Endodermal cell (in vitro differentiated cells): Measurements from ENCODE around the gene CNTLN. TPM values are rescaled to one million over a fixed set of nuclear protein-coding genes. Genes with fewer than 3 reads are reported as not detected.
"Not testable (repeated sequence)": the region's sequence is repeated elsewhere in the genome, so short reads cannot be mapped to it uniquely, and the experiment has no call there.

Experiments
- DNase-seq: peaks from one replicate; pipeline ENCODE4 v3.0.0-alpha.2; 2017
- H3K27ac ChIP-seq: 2 replicates; pipeline ENCODE4 v1.5.1; 2013; ENCODE audit warnings: mild to moderate bottlenecking, low read depth, low read length, moderate library complexity
- H3K27me3 ChIP-seq: 2 replicates; pipeline ENCODE4 v1.6.1; 2013; ENCODE audit warnings: mild to moderate bottlenecking, low read length, moderate library complexity; ENCODE audit not compliant: insufficient read depth, control insufficient read depth, poor library complexity, severe bottlenecking
- H3K36me3 ChIP-seq: 2 replicates; pipeline ENCODE4 v1.7.0; 2013; ENCODE audit warnings: mild to moderate bottlenecking, low read length, moderate library complexity; ENCODE audit not compliant: control insufficient read depth, insufficient read depth
- H3K4me1 ChIP-seq: one replicate; pipeline ENCODE4 v1.7.0; 2013; ENCODE audit warnings: low read length; ENCODE audit not compliant: control insufficient read depth, insufficient read depth
- H3K4me3 ChIP-seq: 2 replicates; pipeline ENCODE4 v1.5.1; 2013; ENCODE audit warnings: mild to moderate bottlenecking, low read length, moderate library complexity
- H3K9ac ChIP-seq: 2 replicates; pipeline ENCODE4 v1.6.1; 2013; ENCODE audit warnings: mild to moderate bottlenecking, low read length, moderate library complexity; ENCODE audit not compliant: poor library complexity, severe bottlenecking; ENCODE audit errors: extremely low read depth
- H3K9me3 ChIP-seq: 2 replicates; pipeline ENCODE4 v1.6.1; 2013; ENCODE audit warnings: mild to moderate bottlenecking, low read length, moderate library complexity; ENCODE audit not compliant: control insufficient read depth
- H3K27ac Mint-ChIP-seq: 2 replicates; pipeline ENCODE4 v1.8.0; 2020; ENCODE audit warnings: mixed read lengths
- H3K27me3 Mint-ChIP-seq: 2 replicates; pipeline ENCODE4 v1.8.0; 2021; ENCODE audit warnings: mild to moderate bottlenecking, mixed read lengths; ENCODE audit not compliant: insufficient read depth
- H3K36me3 Mint-ChIP-seq: 2 replicates; pipeline ENCODE4 v1.8.0; 2020; ENCODE audit warnings: low read depth, mixed read lengths
- H3K4me1 Mint-ChIP-seq: 2 replicates; pipeline ENCODE4 v1.8.0; 2020; ENCODE audit warnings: mixed read lengths
- H3K4me3 Mint-ChIP-seq: 2 replicates; pipeline ENCODE4 v1.8.0; 2020; ENCODE audit warnings: mild to moderate bottlenecking, moderate library complexity, mixed read lengths
- H3K9me3 Mint-ChIP-seq: 2 replicates; pipeline ENCODE4 v1.8.0; 2020; ENCODE audit warnings: mild to moderate bottlenecking, mixed read lengths
- WGBS, 2 experiments: methylation state at CpG; one replicate each; pipeline versions ENCODE4 v1.1.5 to v1.1.7; 2013; ENCODE audit warnings: missing lambda C conversion rate in 2 of 2, mixed read lengths in 1 of 2; ENCODE audit not compliant: insufficient coverage in 1 of 2, insufficient read length in 1 of 2; 5-methylcytosine and 5-hydroxymethylcytosine counted together
- total RNA-seq, 2 donors: library from RNA; stranded (reverse); fragmentation: NEBNext Ultra II Directional in 1 of 2; extraction: Animal tissue kit (Norgen Biotek cat#: 25700) in 1 of 2; gene quantifications; 2 replicates in 1 of 2; 3 replicates in 1 of 2; pipeline ENCODE4 v1.2.1, GENCODE V29; 2021
- TF ChIP-seq, protein P1 (sequence below): fragments of 200-600 bp; sonication (generic); conservative IDR thresholded peaks from 2 replicates; pipeline ENCODE4 v1.5.0; 2021; ENCODE audit warnings: antibody characterized with exemption, mild to moderate bottlenecking

Gene CNTLN
- total RNA-seq, 2 donors from 2014 or later, result 12.4 to 13.7 TPM

DNA sequence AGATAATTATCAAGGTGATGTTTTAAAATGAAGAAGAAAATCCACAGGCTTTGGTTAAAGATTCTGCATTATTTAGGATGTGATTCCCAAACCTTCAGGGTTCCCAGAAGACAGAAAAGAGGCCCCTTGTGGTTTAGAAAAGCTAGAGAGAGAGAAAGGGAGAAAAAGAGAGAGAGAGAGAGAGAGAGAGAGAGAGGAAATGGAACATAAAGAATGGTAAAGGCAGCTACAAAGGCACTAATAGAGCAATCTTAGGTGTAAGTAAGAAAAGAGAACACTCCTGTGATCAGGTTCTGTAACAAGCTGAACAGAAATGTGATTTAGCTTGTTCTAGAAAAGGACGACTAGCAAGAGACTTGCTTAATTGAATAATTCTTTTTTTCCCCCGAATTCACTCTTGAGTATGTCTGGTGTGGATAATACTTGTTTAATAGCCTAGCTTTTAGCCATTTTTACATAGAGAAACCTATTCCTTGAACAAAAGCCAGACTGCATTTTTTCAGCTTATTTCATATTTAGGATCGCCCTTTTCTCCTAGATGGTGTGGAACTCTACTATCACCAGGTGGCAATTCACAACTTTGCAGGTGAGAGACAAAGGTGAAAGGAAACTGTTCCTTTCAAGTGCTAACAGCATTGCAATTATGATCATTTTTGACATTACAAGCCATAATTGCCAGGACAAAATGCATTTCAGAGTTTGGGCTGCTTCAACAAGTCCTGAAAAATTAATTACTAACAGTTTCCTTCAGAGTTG is 386.4 kb downstream of the CNTLN start:
- no peaks in the 10 kb centered on the region for H3K27me3 ChIP-seq
- H3K4me1 Mint-ChIP-seq, result peaks cover 20% of the 10 kb centered on the region
- no peak overlapping the region for H3K4me3 Mint-ChIP-seq
- H3K27ac ChIP-seq, result no peak overlapping the region
- H3K9me3 ChIP-seq, result no peaks in the 10 kb centered on the region
- no peak for DNase-seq
- 88 to 90% methylated on average over 1 to 3 of the region's 3 CpGs for WGBS, 2 experiments
- H3K36me3 Mint-ChIP-seq, result no peaks in the 10 kb centered on the region
- no peaks in the 10 kb centered on the region for H3K27me3 Mint-ChIP-seq
- no peak overlapping the region for H3K27ac Mint-ChIP-seq
- no peak overlapping the region for H3K9ac ChIP-seq
- no peaks in the 10 kb centered on the region for H3K9me3 Mint-ChIP-seq
- no peak overlapping the region for H3K4me3 ChIP-seq
- H3K36me3 ChIP-seq, result no peaks in the 10 kb centered on the region
- H3K4me1 ChIP-seq, result peaks cover 7% of the 10 kb centered on the region
- TF ChIP-seq, protein P1, sequence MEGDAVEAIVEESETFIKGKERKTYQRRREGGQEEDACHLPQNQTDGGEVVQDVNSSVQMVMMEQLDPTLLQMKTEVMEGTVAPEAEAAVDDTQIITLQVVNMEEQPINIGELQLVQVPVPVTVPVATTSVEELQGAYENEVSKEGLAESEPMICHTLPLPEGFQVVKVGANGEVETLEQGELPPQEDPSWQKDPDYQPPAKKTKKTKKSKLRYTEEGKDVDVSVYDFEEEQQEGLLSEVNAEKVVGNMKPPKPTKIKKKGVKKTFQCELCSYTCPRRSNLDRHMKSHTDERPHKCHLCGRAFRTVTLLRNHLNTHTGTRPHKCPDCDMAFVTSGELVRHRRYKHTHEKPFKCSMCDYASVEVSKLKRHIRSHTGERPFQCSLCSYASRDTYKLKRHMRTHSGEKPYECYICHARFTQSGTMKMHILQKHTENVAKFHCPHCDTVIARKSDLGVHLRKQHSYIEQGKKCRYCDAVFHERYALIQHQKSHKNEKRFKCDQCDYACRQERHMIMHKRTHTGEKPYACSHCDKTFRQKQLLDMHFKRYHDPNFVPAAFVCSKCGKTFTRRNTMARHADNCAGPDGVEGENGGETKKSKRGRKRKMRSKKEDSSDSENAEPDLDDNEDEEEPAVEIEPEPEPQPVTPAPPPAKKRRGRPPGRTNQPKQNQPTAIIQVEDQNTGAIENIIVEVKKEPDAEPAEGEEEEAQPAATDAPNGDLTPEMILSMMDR, result peak; percentile 42

DNA sequence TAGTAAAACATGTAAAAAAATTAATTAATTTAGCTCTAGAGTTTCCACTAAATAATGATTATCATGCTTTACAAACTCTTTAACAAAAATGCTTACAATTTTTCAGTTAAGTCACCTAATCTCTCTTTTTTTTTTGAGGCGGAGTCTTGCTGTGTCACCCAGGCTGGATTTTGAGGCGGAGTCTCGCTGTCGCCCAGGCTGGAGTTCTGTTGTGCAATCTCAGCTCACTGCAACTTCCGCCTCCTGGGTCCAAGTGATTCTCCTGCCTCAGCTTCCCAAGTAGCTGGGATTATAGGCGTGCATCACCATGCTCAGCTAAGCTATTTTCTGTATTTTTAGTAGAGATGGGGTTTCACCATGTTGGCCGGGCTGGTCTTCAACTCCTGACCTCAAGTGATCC is 391.9 kb downstream of the CNTLN start:
- not testable (repeated sequence) for H3K9ac ChIP-seq, H3K27ac ChIP-seq, H3K36me3 ChIP-seq, H3K36me3 Mint-ChIP-seq, H3K9me3 Mint-ChIP-seq, H3K9me3 ChIP-seq, H3K4me3 Mint-ChIP-seq, DNase-seq, H3K27me3 Mint-ChIP-seq, H3K4me3 ChIP-seq, H3K27ac Mint-ChIP-seq, H3K4me1 Mint-ChIP-seq, H3K27me3 ChIP-seq, H3K4me1 ChIP-seq
- 86 to 96% methylated on average over 7 of the region's 7 CpGs for WGBS, 2 experiments

DNA sequence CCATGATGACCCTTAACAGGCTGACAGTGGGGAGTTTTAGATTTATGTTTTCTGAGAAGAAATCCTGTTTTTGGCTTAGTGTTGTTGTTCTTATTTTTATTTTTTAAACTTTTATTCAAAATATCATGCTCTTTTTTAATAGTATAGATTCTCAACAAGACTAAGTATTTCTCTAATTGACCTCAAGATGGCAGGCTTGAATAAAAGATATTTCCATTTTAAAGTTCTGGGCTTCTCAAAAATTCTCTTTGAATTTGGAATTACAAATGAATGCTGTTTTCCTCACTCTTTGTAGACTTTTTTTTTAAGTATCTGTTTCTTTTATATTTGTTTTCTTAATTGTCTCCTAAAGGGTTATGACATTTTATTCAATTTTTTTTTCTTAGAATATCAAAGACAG is 394.0 kb downstream of the CNTLN start:
- no peak for DNase-seq
- H3K27me3 Mint-ChIP-seq, result no peaks in the 10 kb centered on the region
- Histone ChIP-seq H3K27me3 (no peaks in the 10 kb centered on the region), H3K9me3 (no peaks in the 10 kb centered on the region), H3K36me3 (no peaks in the 10 kb centered on the region), H3K4me3 (no peak overlapping the region), H3K9ac (no peak overlapping the region), H3K27ac (no peak overlapping the region), H3K4me1 (no peaks in the 10 kb centered on the region)
- no peaks in the 10 kb centered on the region for H3K4me1 Mint-ChIP-seq
- TF ChIP-seq, protein P1, result peak; percentile 72
- H3K27ac Mint-ChIP-seq, result no peak overlapping the region
- no peak overlapping the region for H3K4me3 Mint-ChIP-seq
- no peaks in the 10 kb centered on the region for H3K36me3 Mint-ChIP-seq
- H3K9me3 Mint-ChIP-seq, result no peaks in the 10 kb centered on the region
